Smooth muscle cell (in vitro differentiated cells): ENCODE results near the gene TWIST2. TPM values are rescaled to one million over a fixed set of nuclear protein-coding genes. Genes with fewer than 3 reads are reported as not detected.

Experiments used
- DNase-seq: peaks from one replicate; lab custom pipeline; 2025; ENCODE audit not compliant: unreplicated experiment; lab: John Stamatoyannopoulos, UW
- H2AFZ ChIP-seq: fragments of 200-600 bp; sonication (generic); 2 replicates; pipeline ENCODE4 v1.6.0; 2016; ENCODE audit warnings: antibody characterized with exemption, low read depth, mild to moderate bottlenecking
- H3F3A ChIP-seq: fragments of 200-600 bp; sonication (generic); 2 replicates; pipeline ENCODE4 v1.6.0; 2017; ENCODE audit warnings: antibody characterized with exemption, low read depth
- H3K27ac ChIP-seq: fragments of 200-600 bp; sonication (generic); 2 replicates; pipeline ENCODE4 v1.5.1; 2016; ENCODE audit warnings: low read depth, mild to moderate bottlenecking
- H3K27me3 ChIP-seq: fragments of 200-600 bp; sonication (generic); 2 replicates; pipeline ENCODE4 v1.6.1; 2016; ENCODE audit warnings: low read depth, mild to moderate bottlenecking
- H3K36me3 ChIP-seq: fragments of 200-600 bp; sonication (generic); 2 replicates; pipeline ENCODE4 v1.5.1; 2016; ENCODE audit warnings: low read depth
- H3K4me1 ChIP-seq: fragments of 200-600 bp; sonication (generic); 2 replicates; pipeline ENCODE4 v1.5.1; 2016; ENCODE audit warnings: low read depth
- H3K4me2 ChIP-seq: fragments of 200-600 bp; sonication (generic); 2 replicates; pipeline ENCODE4 v1.6.0; 2016; ENCODE audit warnings: mild to moderate bottlenecking
- H3K4me3 ChIP-seq: fragments of 200-600 bp; sonication (generic); 2 replicates; pipeline ENCODE4 v1.5.1; 2016; ENCODE audit warnings: mild to moderate bottlenecking
- H3K79me2 ChIP-seq: fragments of 200-600 bp; sonication (generic); 2 replicates; pipeline ENCODE4 v1.6.0; 2016; ENCODE audit warnings: low read depth, mild to moderate bottlenecking
- H3K9ac ChIP-seq: fragments of 200-600 bp; sonication (generic); 2 replicates; pipeline ENCODE4 v1.6.0; 2016; ENCODE audit warnings: low read depth
- H3K9me3 ChIP-seq: fragments of 200-600 bp; sonication (generic); replicated peaks from 2 replicates; pipeline ENCODE4 v1.5.1; 2016; ENCODE audit warnings: low read depth
- H4K20me1 ChIP-seq: fragments of 200-600 bp; sonication (generic); 2 replicates; pipeline ENCODE4 v1.6.0; 2016; ENCODE audit warnings: low read depth
- CTCF ChIP-seq: fragments of 200-600 bp; sonication (generic); IDR thresholded peaks from 2 replicates; pipeline ENCODE4 v1.5.1; 2017; ENCODE audit warnings: borderline replicate concordance, mild to moderate bottlenecking, antibody characterized with exemption; ENCODE audit not compliant: insufficient read depth, poor library complexity, severe bottlenecking
- WGBS: methylation state at CpG from one replicate; pipeline ENCODE4 v1.1.7; 2016; ENCODE audit warnings: low lambda C conversion rate; 5-methylcytosine and 5-hydroxymethylcytosine counted together
- polyA plus RNA-seq: library from polyadenylated mRNA; unstranded; fragments of >200 nt; fragmentation: Nextera tagmentation; extraction: Ambion mirVana; gene quantifications from 2 replicates; pipeline ENCODE4 v1.2.1, GENCODE V29; 2016
- total RNA-seq: library from RNA; depleted of rRNA; stranded (reverse); fragments of >200 nt; gene quantifications from 2 replicates; pipeline ENCODE4 v1.2.3, GENCODE V29; 2014

The TWIST2 gene
- total and polyA plus RNA-seq, 2 experiments from 2014 or later: 1.0 to 2.4 TPM

GRCh38 chr2:238845583-238846377 lies 2.1 kb upstream of the TWIST2 start:
- 69% methylated on average over 21 of the region's 21 CpGs for WGBS
- H4K20me1 ChIP-seq: no peaks in the 10 kb centered on the region
- H3K9me3 ChIP-seq: no peaks in the 10 kb centered on the region
- H3K27me3 ChIP-seq: peaks cover 79% of the 10 kb centered on the region
- H3K9ac ChIP-seq: no peak overlapping the region
- H3K36me3 ChIP-seq: no peaks in the 10 kb centered on the region
- DNase-seq: no peak
- peak overlapping the region; percentile 91 for H3K4me2 ChIP-seq
- no peak overlapping the region for H3K4me3 ChIP-seq
- no peaks in the 10 kb centered on the region for H3F3A ChIP-seq
- peaks cover 5% of the 10 kb centered on the region for H3K4me1 ChIP-seq
- H2AFZ ChIP-seq: no peak overlapping the region
- no peak overlapping the region for H3K27ac ChIP-seq
- TF ChIP-seq CTCF: no peak
- no peaks in the 10 kb centered on the region for H3K79me2 ChIP-seq

GRCh38 chr2:238846378-238846627 lies 1.6 kb upstream of the TWIST2 start:
- H3K9ac ChIP-seq: no peak overlapping the region
- H3K27ac ChIP-seq: no peak overlapping the region
- peak overlapping the region; percentile 91 for H3K4me2 ChIP-seq
- no peak for TF ChIP-seq CTCF
- 15% methylated on average over 19 of the region's 19 CpGs for WGBS
- H2AFZ ChIP-seq: no peak overlapping the region
- no peak for DNase-seq
- peak overlapping the region; percentile 61 for H3K4me3 ChIP-seq
- no peaks in the 10 kb centered on the region for H3F3A ChIP-seq
- no peaks in the 10 kb centered on the region for H3K79me2 ChIP-seq
- no peaks in the 10 kb centered on the region for H4K20me1 ChIP-seq
- peaks cover 84% of the 10 kb centered on the region for H3K27me3 ChIP-seq
- H3K9me3 ChIP-seq: no peaks in the 10 kb centered on the region
- peaks cover 5% of the 10 kb centered on the region for H3K4me1 ChIP-seq
- H3K36me3 ChIP-seq: no peaks in the 10 kb centered on the region

- Histone ChIP-seq H3K36me3 (no peaks in the 10 kb centered on the region), H3K9ac (no peak overlapping the region), H3K4me2 (peak overlapping the region; percentile 91), H3K4me1 (peaks cover 5% of the 10 kb centered on the region), H3K4me3 (peak overlapping the region; percentile 61), H2AFZ (peak overlapping the region; percentile 77), H3K9me3 (no peaks in the 10 kb centered on the region), H3K79me2 (no peaks in the 10 kb centered on the region), H4K20me1 (no peaks in the 10 kb centered on the region), H3F3A (no peaks in the 10 kb centered on the region), H3K27ac (no peak overlapping the region), H3K27me3 (peaks cover 88% of the 10 kb centered on the region)
- 7% methylated on average over 80 of the region's 80 CpGs for WGBS
- DNase-seq: no peak
- TF ChIP-seq CTCF: no peak
These were observed 1.1 kb upstream of the TWIST2 start for GRCh38 chr2:238846628-238847418.
